Progenitor cell of endocrine pancreas (in vitro differentiated cells): ENCODE measurements around the gene ELF2. TPM values are rescaled to one million over a fixed set of nuclear protein-coding genes. Genes with fewer than 3 reads are reported as not detected.

Experiments
- DNase-seq: peaks from one replicate; pipeline ENCODE4 v3.0.0; 2021; ENCODE audit warnings: low spot score; ENCODE audit not compliant: unreplicated experiment
- H3K27ac Mint-ChIP-seq: 2 replicates; pipeline ENCODE4 v1.8.0; 2021; ENCODE audit warnings: mild to moderate bottlenecking, moderate library complexity, mixed read lengths
- H3K27me3 Mint-ChIP-seq: 2 replicates; pipeline ENCODE4 v1.8.0; 2021; ENCODE audit warnings: mixed read lengths
- H3K36me3 Mint-ChIP-seq: 2 replicates; pipeline ENCODE4 v1.8.0; 2022; ENCODE audit warnings: mixed read lengths; ENCODE audit not compliant: insufficient read depth
- H3K4me1 Mint-ChIP-seq: 2 replicates; pipeline ENCODE4 v1.8.0; 2021; ENCODE audit warnings: low read depth, mixed read lengths
- H3K4me3 Mint-ChIP-seq: 2 replicates; pipeline ENCODE4 v1.8.0; 2021; ENCODE audit warnings: low read depth, mild to moderate bottlenecking, moderate library complexity, mixed read lengths
- H3K9me3 Mint-ChIP-seq: 2 replicates; pipeline ENCODE4 v1.8.0; 2021; ENCODE audit warnings: low read depth, mixed read lengths
- CTCF ChIP-seq: fragments of 200-600 bp; sonication (generic); IDR thresholded peaks from one replicate; pipeline ENCODE4 v1.5.0; 2021; ENCODE audit warnings: antibody characterized with exemption, mild to moderate bottlenecking; ENCODE audit not compliant: unreplicated experiment
- total RNA-seq: library from RNA; stranded (reverse); gene quantifications from 2 replicates; pipeline ENCODE4 v1.2.1, GENCODE V29; 2021

The ELF2 gene
- total RNA-seq, 1 donor from 2014 or later: 56.5 TPM

GRCh38 chr4:139142087-139142486, 34.9 kb downstream of the ELF2 start:
- Mint-ChIP-seq H3K4me3 (no peak overlapping the region), H3K27me3 (no peaks in the 10 kb centered on the region), H3K27ac (no peak overlapping the region), H3K9me3 (peaks cover 17% of the 10 kb centered on the region), H3K4me1 (peaks cover 5% of the 10 kb centered on the region), H3K36me3 (peaks cover 19% of the 10 kb centered on the region)
- no peak for DNase-seq
- TF ChIP-seq CTCF: no peak

GRCh38 chr4:139137763-139138162, 39.3 kb downstream of the ELF2 start:
- Mint-ChIP-seq H3K4me3 (no peak overlapping the region), H3K9me3 (no peaks in the 10 kb centered on the region), H3K4me1 (peaks cover 3% of the 10 kb centered on the region), H3K27ac (no peak overlapping the region), H3K36me3 (peaks cover 16% of the 10 kb centered on the region), H3K27me3 (no peaks in the 10 kb centered on the region)
- TF ChIP-seq CTCF: no peak
- DNase-seq: no peak

GRCh38 chr4:139134403-139134802, 42.6 kb downstream of the ELF2 start:
- DNase-seq: no peak
- Mint-ChIP-seq H3K4me3 (no peak overlapping the region), H3K4me1 (peaks cover 8% of the 10 kb centered on the region), H3K9me3 (no peaks in the 10 kb centered on the region), H3K36me3 (peaks cover 16% of the 10 kb centered on the region), H3K27ac (no peak overlapping the region), H3K27me3 (no peaks in the 10 kb centered on the region)
- no peak for TF ChIP-seq CTCF

- peaks cover 11% of the 10 kb centered on the region for H3K36me3 Mint-ChIP-seq
- H3K4me1 Mint-ChIP-seq: peaks cover 8% of the 10 kb centered on the region
- H3K4me3 Mint-ChIP-seq: no peak overlapping the region
- H3K9me3 Mint-ChIP-seq: no peaks in the 10 kb centered on the region
- H3K27ac Mint-ChIP-seq: peak overlapping the region; percentile 6
- TF ChIP-seq CTCF: no peak
- DNase-seq: no peak
- no peaks in the 10 kb centered on the region for H3K27me3 Mint-ChIP-seq
Measured at GRCh38 chr4:139131209-139131870, 45.7 kb downstream of the ELF2 start.

GRCh38 chr4:139129206-139129605, 47.8 kb downstream of the ELF2 start:
- H3K36me3 Mint-ChIP-seq: peaks cover 5% of the 10 kb centered on the region
- no peaks in the 10 kb centered on the region for H3K27me3 Mint-ChIP-seq
- no peak overlapping the region for H3K4me3 Mint-ChIP-seq
- no peaks in the 10 kb centered on the region for H3K9me3 Mint-ChIP-seq
- H3K27ac Mint-ChIP-seq: peak overlapping the region; percentile 53
- no peak for TF ChIP-seq CTCF
- DNase-seq: no peak
- peaks cover 5% of the 10 kb centered on the region for H3K4me1 Mint-ChIP-seq
